ENCODE data around the gene CRIP3. TPM values are rescaled to one million over a fixed set of nuclear protein-coding genes. Genes with fewer than 3 reads are reported as not detected.

The CRIP3 gene
- total and polyA plus RNA-seq, 2 of the 13 experiments (the other 11 are each of a cell fraction or from before 2014, with no cell fraction given), result 6.3 to 9.3 TPM

GRCh38 chr6:43308101-43308989, at the start of gene CRIP3 (continued):
- TF ChIP-seq RARG (CRISPR knock-in tag; IDR thresholded peaks at IDR 0.05; ENCODE audit: low read depth) (no peak), ZNF556 (CRISPR knock-in tag; IDR thresholded peaks at IDR 0.05; ENCODE audit: borderline replicate concordance) (peak; percentile 69; the same call in 1 of the 2 replicates), ZBTB21 (CRISPR knock-in tag; IDR thresholded peaks at IDR 0.05) (no peak), ZKSCAN1 (IDR thresholded peaks at IDR 0.05; ENCODE audit: low read length) (peak; percentile 99), MAFK (conservative IDR thresholded peaks at IDR 0.05 in 1 of 2, IDR thresholded peaks at IDR 0.05 in 1 of 2; ENCODE audit: low read length in 2 of 2) (no peak), KDM3A (CRISPR knock-in tag; IDR thresholded peaks at IDR 0.05; ENCODE audit: low read depth) (peak; percentile 60; the same call in 1 of the 2 replicates), HDAC6 (IDR thresholded peaks at IDR 0.05; ENCODE audit: low read depth, low read length) (no peak), ZFYVE20 (CRISPR knock-in tag; IDR thresholded peaks at IDR 0.05; ENCODE audit: borderline replicate concordance, low read depth) (0 out of 2 replicates have a peak, but pooled peaks have one; percentile 28), SMARCE1 (IDR thresholded peaks at IDR 0.05; ENCODE audit: borderline replicate concordance) (no peak), ZNF569 (CRISPR knock-in tag; IDR thresholded peaks at IDR 0.05; ENCODE audit: borderline replicate concordance) (no peak), ZNF572 (CRISPR knock-in tag; IDR thresholded peaks at IDR 0.05) (peak; percentile 28; the same call in 1 of the 2 replicates), ZSCAN31 (CRISPR knock-in tag; IDR thresholded peaks at IDR 0.05; ENCODE audit: low read depth) (peak; percentile 92)
- TF ChIP-seq, protein P1, sequence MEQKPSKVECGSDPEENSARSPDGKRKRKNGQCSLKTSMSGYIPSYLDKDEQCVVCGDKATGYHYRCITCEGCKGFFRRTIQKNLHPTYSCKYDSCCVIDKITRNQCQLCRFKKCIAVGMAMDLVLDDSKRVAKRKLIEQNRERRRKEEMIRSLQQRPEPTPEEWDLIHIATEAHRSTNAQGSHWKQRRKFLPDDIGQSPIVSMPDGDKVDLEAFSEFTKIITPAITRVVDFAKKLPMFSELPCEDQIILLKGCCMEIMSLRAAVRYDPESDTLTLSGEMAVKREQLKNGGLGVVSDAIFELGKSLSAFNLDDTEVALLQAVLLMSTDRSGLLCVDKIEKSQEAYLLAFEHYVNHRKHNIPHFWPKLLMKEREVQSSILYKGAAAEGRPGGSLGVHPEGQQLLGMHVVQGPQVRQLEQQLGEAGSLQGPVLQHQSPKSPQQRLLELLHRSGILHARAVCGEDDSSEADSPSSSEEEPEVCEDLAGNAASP (CRISPR knock-in tag; IDR thresholded peaks at IDR 0.05; ENCODE audit: borderline replicate concordance), result peak; percentile 13; the same call in 1 of the 2 replicates
- TF ChIP-seq, protein P2, sequence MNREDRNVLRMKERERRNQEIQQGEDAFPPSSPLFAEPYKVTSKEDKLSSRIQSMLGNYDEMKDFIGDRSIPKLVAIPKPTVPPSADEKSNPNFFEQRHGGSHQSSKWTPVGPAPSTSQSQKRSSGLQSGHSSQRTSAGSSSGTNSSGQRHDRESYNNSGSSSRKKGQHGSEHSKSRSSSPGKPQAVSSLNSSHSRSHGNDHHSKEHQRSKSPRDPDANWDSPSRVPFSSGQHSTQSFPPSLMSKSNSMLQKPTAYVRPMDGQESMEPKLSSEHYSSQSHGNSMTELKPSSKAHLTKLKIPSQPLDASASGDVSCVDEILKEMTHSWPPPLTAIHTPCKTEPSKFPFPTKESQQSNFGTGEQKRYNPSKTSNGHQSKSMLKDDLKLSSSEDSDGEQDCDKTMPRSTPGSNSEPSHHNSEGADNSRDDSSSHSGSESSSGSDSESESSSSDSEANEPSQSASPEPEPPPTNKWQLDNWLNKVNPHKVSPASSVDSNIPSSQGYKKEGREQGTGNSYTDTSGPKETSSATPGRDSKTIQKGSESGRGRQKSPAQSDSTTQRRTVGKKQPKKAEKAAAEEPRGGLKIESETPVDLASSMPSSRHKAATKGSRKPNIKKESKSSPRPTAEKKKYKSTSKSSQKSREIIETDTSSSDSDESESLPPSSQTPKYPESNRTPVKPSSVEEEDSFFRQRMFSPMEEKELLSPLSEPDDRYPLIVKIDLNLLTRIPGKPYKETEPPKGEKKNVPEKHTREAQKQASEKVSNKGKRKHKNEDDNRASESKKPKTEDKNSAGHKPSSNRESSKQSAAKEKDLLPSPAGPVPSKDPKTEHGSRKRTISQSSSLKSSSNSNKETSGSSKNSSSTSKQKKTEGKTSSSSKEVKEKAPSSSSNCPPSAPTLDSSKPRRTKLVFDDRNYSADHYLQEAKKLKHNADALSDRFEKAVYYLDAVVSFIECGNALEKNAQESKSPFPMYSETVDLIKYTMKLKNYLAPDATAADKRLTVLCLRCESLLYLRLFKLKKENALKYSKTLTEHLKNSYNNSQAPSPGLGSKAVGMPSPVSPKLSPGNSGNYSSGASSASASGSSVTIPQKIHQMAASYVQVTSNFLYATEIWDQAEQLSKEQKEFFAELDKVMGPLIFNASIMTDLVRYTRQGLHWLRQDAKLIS (CRISPR knock-in tag; IDR thresholded peaks at IDR 0.05), result no peak
- TF ChIP-seq, protein P3, sequence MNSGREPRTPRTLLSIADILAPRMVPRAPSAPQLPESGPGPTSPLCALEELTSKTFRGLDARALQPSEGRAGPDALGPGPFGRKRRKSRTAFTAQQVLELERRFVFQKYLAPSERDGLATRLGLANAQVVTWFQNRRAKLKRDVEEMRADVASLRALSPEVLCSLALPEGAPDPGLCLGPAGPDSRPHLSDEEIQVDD (CRISPR knock-in tag; IDR thresholded peaks at IDR 0.05; ENCODE audit: borderline replicate concordance), result peak; percentile 81; the same call in 1 of the 2 replicates
- TF ChIP-seq, protein P4, sequence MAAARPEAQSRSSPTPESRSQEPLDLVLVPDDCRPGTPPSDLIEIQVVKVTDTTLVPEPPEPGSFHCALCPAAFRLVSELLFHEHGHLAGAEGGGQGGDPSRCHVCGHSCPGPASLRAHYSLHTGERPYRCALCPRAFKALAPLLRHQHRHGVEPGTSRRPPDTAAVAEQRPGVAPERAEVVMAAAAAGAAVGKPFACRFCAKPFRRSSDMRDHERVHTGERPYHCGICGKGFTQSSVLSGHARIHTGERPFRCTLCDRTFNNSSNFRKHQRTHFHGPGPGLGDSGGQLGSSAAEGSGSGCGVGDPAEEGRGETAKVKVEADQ (CRISPR knock-in tag; IDR thresholded peaks at IDR 0.05; ENCODE audit: borderline replicate concordance), result peak; percentile 77; the same call in 1 of the 2 replicates
- TF ChIP-seq, protein P5, sequence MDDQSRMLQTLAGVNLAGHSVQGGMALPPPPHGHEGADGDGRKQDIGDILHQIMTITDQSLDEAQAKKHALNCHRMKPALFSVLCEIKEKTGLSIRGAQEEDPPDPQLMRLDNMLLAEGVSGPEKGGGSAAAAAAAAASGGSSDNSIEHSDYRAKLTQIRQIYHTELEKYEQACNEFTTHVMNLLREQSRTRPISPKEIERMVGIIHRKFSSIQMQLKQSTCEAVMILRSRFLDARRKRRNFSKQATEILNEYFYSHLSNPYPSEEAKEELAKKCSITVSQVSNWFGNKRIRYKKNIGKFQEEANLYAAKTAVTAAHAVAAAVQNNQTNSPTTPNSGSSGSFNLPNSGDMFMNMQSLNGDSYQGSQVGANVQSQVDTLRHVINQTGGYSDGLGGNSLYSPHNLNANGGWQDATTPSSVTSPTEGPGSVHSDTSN (CRISPR knock-in tag; IDR thresholded peaks at IDR 0.05; ENCODE audit: borderline replicate concordance), result no peak
- TF ChIP-seq, protein P6, sequence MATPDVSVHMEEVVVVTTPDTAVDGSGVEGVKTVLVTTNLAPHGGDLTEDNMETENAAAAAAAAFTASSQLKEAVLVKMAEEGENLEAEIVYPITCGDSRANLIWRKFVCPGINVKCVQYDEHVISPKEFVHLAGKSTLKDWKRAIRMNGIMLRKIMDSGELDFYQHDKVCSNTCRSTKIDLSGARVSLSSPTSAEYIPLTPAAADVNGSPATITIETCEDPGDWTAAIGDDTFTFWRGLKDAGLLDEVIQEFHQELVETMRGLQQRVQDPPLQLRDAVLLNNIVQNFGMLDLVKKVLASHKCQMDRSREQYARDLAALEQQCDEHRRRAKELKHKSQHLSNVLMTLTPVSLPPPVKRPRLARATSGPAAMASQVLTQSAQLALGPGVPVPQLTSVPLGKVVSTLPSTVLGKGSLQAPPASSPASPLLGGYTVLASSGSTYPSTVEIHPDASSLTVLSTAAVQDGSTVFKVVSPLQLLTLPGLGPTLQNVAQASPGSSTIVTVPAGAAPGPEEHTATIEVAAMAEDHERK (CRISPR knock-in tag; IDR thresholded peaks at IDR 0.05; ENCODE audit: low read depth), result no peak
